ENCODE measurements around the gene PPP6R2.

- no peak for TF ChIP-seq ZFP91 (CRISPR knock-in tag; IDR thresholded peaks at IDR 0.05)
- no peak for TF ChIP-seq ZNF263 (CRISPR knock-in tag; IDR thresholded peaks at IDR 0.05; ENCODE audit: borderline replicate concordance)
- TF ChIP-seq CTCF (IDR thresholded peaks at IDR 0.05 in 2 of 3, conservative IDR thresholded peaks at IDR 0.05 in 1 of 3; ENCODE audit: insufficient read depth in 2 of 3, low read depth in 1 of 3, low read length in 3 of 3) = peak in 2 of 3 experiments; percentile 54 to 70; a peak in 4 of 6 replicates
- no peak for TF ChIP-seq HNRNPK (IDR thresholded peaks at IDR 0.05; ENCODE audit: low read depth, low read length, poor library complexity, severe bottlenecking)
- TF ChIP-seq NR1H2 (CRISPR knock-in tag; IDR thresholded peaks at IDR 0.05) = no peak
- TF ChIP-seq POLR2A (conservative IDR thresholded peaks at IDR 0.05) = peak; percentile 72
- 0 out of 2 replicates have a peak, but pooled peaks have one; percentile 80 for TF ChIP-seq RERE (CRISPR knock-in tag; IDR thresholded peaks at IDR 0.05; ENCODE audit: borderline replicate concordance)
- no peak for TF ChIP-seq NKRF (IDR thresholded peaks at IDR 0.05; ENCODE audit: borderline replicate concordance)
- TF ChIP-seq ZC3H11A (IDR thresholded peaks at IDR 0.05; ENCODE audit: low read depth, low read length) = no peak
- TF ChIP-seq ZNF444 (CRISPR knock-in tag; IDR thresholded peaks at IDR 0.05) = no peak
- no peak for TF ChIP-seq KLF1 (tag; IDR thresholded peaks at IDR 0.05)
- no peak for TF ChIP-seq CUX1 (CRISPR knock-in tag; IDR thresholded peaks at IDR 0.05)
Measured at GRCh38 chr22:50326956-50327710, 16.0 kb upstream of the PPP6R2 start, which contains the start of gene DENND6B.
